T-helper 9 cell (primary cell): ENCODE results near the gene KRTAP1-4.
"Not testable (repeated sequence)": the region's sequence is repeated elsewhere in the genome, so short reads cannot be mapped to it uniquely, and the experiment has no call there.

ENCODE experiments used
- DNase-seq: peaks from one replicate; pipeline ENCODE4 v3.0.0-alpha.2; 2020
- total RNA-seq, 2 donors: gene quantifications; one replicate each; lab custom pipeline; 2026; lab: John Stamatoyannopoulos, UW

KRTAP1-4 gene
- total RNA-seq: 0 reads per million in 2 donors

GRCh38 chr17:41029633-41030245, at the start of gene KRTAP1-4:
KRTAP1-4 (minus strand) TSS chr17:41030195; CDS start chr17:41030078, 117 bp downstream.
- DNase-seq: no peak

GRCh38 chr17:41076788-41077187, 46.8 kb upstream of the KRTAP1-4 start:
- DNase-seq: no peak

GRCh38 chr17:41073676-41074075, 43.7 kb upstream of the KRTAP1-4 start:
- DNase-seq: no peak

- no peak for DNase-seq
Observed at GRCh38 chr17:41071606-41072360, 41.8 kb upstream of the KRTAP1-4 start.

- DNase-seq: no peak
Observed at GRCh38 chr17:41069031-41069430, 39.0 kb upstream of the KRTAP1-4 start.

GRCh38 chr17:41067281-41067680, 37.3 kb upstream of the KRTAP1-4 start:
- DNase-seq: no peak

GRCh38 chr17:41065829-41066624, 36.0 kb upstream of the KRTAP1-4 start, which contains the start of gene KRTAP2-4:
KRTAP2-4 (minus strand) TSS chr17:41065879; CDS start chr17:41065845, 34 bp downstream.
- no peak for DNase-seq

GRCh38 chr17:41065016-41065689, 35.2 kb upstream of the KRTAP1-4 start:
- DNase-seq: not testable (repeated sequence)

- DNase-seq: no peak
Observed at GRCh38 chr17:41064301-41064700, 34.3 kb upstream of the KRTAP1-4 start.

- no peak for DNase-seq
Observed at GRCh38 chr17:41063449-41063848, 33.5 kb upstream of the KRTAP1-4 start.

- no peak for DNase-seq
Observed at GRCh38 chr17:41061964-41062363, 32.0 kb upstream of the KRTAP1-4 start.

GRCh38 chr17:41060052-41060604, 30.1 kb upstream of the KRTAP1-4 start, which contains the start of gene KRTAP2-3:
KRTAP2-3 (minus strand) TSS chr17:41060114; CDS start chr17:41060050, 64 bp downstream.
- no peak for DNase-seq

- not testable (repeated sequence) for DNase-seq
Observed at GRCh38 chr17:41059276-41060051, 29.5 kb upstream of the KRTAP1-4 start.

GRCh38 chr17:41058741-41059140, 28.7 kb upstream of the KRTAP1-4 start:
- DNase-seq: no peak

GRCh38 chr17:41057547-41057946, 27.6 kb upstream of the KRTAP1-4 start:
- no peak for DNase-seq

- not testable (repeated sequence) for DNase-seq
Observed at GRCh38 chr17:41055130-41055529, 25.1 kb upstream of the KRTAP1-4 start, which contains the start of gene KRTAP2-2. KRTAP2-2 (minus strand) TSS chr17:41055230; CDS start chr17:41055211, 19 bp downstream.

GRCh38 chr17:41054556-41054955, 24.6 kb upstream of the KRTAP1-4 start:
- not testable (repeated sequence) for DNase-seq

- DNase-seq: no peak
Observed at GRCh38 chr17:41054025-41054424, 24.0 kb upstream of the KRTAP1-4 start.

GRCh38 chr17:41052566-41052965, 22.6 kb upstream of the KRTAP1-4 start:
- DNase-seq: no peak

- no peak for DNase-seq
Observed at GRCh38 chr17:41049110-41049509, 19.1 kb upstream of the KRTAP1-4 start.

GRCh38 chr17:41048441-41048840, 18.4 kb upstream of the KRTAP1-4 start:
- DNase-seq: no peak
